NCI-H2029 treated with DMSO at 0.1 percent for 48 hours (cell line): Measurements from ENCODE around the gene EDEM1.

Experiments
- DNase-seq: peaks from one replicate; lab custom pipeline; 2025; lab: John Stamatoyannopoulos, UW

EDEM1 gene

GRCh38 chr3:5198986-5199731 is 11.7 kb downstream of the EDEM1 start:
- DNase-seq: no peak

GRCh38 chr3:5201536-5201935 is 14.0 kb downstream of the EDEM1 start:
- DNase-seq: no peak

DNA sequence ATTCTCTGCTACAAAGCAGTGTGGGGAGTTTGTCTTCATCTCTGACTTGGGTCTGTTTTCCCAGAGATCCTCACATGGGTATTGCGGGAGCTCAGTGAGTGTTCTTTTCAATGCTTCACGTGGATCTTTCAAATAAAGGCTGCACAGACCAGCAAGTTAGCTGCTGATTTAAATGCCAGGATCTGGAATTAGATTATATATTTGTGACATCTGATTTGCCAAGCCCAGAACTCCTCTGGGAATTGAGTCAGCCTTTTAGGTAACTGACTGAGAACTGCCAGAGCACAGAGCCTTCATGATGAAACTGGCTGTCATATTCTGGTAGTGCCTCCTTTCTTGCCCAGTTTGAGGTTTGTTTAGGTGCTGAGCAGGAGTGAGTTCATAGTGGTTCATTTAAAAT is 14.7 kb downstream of the EDEM1 start:
- no peak for DNase-seq

DNA sequence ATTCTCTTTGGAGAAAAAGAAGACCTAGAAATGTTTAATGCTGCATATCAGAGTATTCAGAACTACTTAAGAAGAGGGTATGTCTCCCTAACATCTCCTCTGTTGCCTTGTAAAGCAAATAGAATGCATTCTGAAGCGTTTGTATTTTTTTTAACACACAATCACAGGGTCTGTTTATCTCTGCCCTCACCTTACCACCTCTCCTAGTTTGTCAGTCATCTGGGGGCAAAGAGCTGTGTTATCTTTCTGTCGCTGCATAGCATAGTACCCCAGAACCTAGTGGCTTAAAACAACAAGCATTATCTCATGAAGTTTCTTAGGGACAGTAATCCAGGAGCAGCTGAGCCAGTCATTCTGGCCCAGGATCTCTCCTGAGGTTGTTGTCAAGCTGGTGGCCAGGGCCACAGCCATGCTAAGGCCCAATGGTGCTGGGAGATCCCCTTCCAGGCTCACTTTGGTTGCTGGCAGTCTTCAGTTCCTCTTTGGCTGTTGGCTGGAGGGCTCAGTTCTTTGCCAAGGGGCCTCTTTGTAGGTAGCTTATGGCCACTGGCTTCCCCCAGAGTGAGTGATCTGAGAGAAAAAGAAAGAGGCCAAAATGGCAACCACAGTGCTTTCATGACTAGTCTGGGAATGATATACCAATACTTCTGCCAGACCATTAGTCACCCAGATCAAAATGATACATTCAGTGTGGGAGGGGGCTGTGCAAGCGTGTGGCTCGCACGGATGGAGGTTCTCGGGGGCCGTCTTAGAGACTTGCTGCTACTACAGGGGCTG is 17.8 kb downstream of the EDEM1 start:
- no peak for DNase-seq

GRCh38 chr3:5210926-5211325 is 23.4 kb downstream of the EDEM1 start:
- DNase-seq: peak; percentile 51

- no peak for DNase-seq
Observed at GRCh38 chr3:5212628-5213573, 25.4 kb downstream of the EDEM1 start.

DNA sequence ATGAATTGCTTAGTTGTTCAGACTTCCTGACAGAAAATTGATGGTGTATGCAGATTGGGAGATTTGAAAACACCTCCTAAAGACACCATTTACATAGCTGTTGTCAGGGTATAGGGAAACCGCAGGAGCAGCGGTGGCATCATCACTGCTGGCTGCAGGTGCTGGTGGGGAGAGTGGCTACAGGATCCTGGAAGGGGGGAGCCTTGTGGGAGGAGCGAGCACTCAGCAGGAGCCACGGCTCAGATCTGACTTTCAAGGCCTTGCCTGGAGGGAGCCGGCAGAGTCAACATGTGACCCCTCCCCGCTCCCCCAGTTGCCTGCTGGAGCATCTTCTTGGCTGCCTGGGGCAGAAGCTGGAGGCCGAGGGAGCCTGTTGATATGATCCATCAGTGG is 26.1 kb downstream of the EDEM1 start:
- DNase-seq: no peak

GRCh38 chr3:5214352-5214751 is 26.8 kb downstream of the EDEM1 start:
- DNase-seq: no peak

DNA sequence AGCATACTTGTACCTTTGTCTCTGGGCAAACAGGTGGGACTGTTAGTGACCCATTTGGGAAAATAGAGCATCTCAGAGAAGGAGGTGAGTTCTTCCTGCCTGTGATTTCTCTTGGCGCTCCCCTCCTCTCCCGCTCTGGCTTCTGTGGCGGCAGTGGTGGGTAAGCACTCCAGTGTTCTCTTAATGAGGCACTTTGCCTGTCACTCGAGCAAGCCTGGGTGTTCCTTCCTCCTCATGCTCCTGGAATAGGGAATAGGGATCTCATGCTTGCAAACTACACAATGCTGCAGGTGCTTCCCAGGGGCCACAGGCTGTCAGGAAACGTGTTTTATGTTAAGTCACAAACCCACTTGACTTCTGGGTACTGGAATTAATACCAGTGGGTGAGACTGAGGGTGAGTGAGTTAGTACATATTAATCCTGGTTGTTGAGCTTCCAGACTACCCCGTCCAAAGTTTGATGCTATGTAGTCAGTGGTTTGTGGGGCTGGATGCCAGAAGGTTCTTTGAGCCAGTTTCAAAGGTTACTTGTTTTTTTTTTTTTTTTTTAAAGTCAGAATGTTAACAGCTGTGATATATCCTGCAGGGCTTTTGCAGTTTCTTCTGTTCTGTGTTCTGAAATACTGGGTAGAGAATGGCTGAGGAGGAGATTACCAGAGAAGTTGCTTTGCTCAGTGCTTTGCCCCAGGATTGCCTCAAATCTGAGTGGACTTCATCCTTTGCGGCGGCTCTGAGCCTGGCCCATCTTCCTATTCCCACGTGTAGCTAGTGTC is 30.5 kb downstream of the EDEM1 start:
- DNase-seq: peak; percentile 87

- no peak for DNase-seq
Observed at GRCh38 chr3:5218815-5219214, 31.3 kb downstream of the EDEM1 start.

GRCh38 chr3:5219216-5219615 is 31.7 kb downstream of the EDEM1 start:
- no peak for DNase-seq

DNA sequence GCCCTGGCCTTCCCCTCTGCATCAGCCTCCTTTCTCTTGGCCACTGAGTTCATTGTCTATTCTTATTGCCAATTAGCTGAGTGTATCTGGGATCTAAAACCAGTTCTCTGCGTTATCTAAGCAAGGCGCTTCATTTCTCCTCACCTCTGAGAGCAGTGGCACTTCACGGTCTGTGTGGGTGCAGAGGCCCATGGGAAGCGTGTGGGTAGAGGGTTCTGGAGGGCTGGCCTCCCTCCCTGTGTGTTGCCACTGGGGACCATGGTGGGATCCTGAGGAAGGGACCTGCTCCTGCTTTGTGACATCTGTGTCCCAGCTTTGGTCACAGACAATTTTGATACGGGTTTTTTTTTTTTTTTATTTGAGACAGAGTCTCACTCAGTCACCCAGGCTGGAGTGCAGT is 32.7 kb downstream of the EDEM1 start:
- DNase-seq: no peak

- no peak for DNase-seq
Observed at GRCh38 chr3:5220667-5221431, 33.3 kb downstream of the EDEM1 start.

GRCh38 chr3:5221701-5222100 is 34.2 kb downstream of the EDEM1 start:
- no peak for DNase-seq

GRCh38 chr3:5222283-5223005 is 34.9 kb downstream of the EDEM1 start:
- DNase-seq: no peak

DNA sequence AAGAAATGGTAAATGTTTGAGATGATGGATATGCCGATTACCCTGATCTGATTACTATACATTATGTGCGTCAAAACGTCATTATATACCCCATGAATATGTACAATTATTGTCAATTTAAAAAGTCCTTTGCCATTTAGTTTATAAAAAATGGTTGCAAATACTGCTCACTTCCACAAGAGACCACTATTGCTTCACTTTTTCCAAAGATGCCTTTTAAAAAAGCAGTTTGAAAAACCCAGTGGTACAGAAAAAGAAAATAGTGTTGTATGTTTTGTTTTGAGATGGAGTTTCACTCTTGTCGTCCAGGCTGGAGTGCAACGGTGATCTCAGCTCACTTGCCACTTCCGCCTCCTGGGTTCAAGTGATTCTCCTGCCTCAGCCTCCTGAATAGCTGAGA is 39.3 kb downstream of the EDEM1 start:
- DNase-seq: no peak

DNA sequence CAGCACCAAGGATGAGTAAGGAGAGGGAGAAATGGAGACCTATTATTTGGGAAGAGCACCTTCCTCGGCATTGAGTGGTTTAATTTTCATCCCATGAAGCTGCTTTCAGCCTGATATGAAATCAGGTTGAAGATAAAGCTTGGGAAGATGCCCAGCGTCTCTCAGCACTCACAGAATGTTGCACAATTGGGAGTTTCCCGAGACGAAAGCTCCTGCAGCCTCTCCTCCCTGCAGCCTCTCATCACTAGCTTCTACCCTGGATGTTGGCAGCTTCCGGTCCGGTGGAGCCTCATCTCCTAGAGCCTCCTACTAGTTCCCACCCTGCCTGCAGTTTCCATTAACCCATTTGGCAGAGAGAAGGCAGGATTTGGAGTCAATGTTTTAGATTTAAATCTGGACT is 40.3 kb downstream of the EDEM1 start:
- DNase-seq: no peak

DNA sequence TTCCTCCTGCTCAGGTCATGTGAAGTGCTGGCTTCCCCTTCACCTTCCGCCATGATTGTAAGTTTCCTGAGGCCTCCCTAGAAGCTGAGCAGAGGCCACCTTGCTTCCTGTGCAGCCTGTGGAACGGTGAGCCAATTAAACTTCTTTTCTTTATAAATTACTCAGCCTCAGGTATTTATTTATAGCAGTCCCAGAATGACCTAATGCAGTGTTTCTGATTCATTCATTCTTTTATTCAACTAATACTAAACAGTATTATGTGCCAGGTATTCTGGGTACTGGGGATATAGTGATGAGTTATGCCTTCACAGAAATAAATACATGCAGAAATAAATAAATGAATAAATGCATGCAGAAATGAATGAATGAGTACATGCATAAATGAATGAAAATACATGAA is 41.9 kb downstream of the EDEM1 start:
- DNase-seq: no peak

DNA sequence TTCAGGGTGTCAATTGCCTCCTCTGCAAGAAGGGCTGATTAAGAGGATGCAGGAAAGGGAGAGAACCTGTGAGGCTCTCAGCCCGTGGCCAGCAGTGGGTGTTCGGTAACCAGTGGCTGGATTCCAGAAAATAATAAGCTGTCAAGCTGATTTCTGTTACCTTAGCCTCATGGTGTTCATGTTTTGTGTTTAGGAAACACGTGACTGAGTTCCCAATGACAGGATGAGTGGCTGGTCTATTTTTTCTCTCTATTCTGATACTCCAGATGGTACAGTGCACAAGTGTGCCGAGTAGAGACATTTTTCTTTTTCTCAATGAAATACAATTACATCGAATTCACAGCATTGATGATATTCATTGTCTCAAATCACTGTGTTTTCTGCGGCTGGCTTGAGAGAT is 43.6 kb downstream of the EDEM1 start:
- DNase-seq: peak; percentile 80

DNA sequence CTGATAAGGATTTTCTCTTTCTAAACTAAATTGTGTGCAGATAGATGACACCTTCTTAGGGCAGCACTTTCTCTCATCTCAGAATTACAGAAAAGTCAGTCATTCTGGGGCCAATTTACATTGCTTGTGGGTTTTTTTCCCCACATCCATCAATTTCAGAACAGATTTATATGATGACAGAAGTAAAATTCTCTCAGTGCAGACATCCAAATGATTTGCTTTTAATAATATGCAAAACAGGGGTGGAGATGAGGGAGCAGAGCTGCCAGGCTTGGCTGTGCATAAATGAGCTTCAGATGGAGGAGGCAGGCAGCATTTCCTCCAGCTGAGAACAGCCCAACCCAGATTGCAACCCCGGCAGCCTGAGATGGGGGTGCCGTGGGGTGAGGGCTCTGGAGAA is 44.0 kb downstream of the EDEM1 start:
- DNase-seq: no peak
